ENCODE measurements around the gene LLGL1.

Gene LLGL1

GRCh38 chr17:18191967-18192366 is 33.5 kb upstream of the LLGL1 start:
- Histone ChIP-seq H3K27me3 (replicated peaks in 2 of 5; ENCODE audit: control insufficient read depth in 4 of 5, insufficient read depth in 5 of 5, low read length in 4 of 5) (no peaks in the 10 kb centered on the region), H3K4me1 (ENCODE audit: control extremely low read depth in 1 of 4, control insufficient read depth in 4 of 4, insufficient read depth in 4 of 4, low read length in 3 of 4) (peaks cover 8 to 24% (median 21%) of the 10 kb centered on the region in 4 experiments), H3K36me3 (ENCODE audit: control insufficient read depth in 4 of 4, insufficient read depth in 4 of 4, low read length in 3 of 4) (peaks cover 8 to 76% (median 41%) of the 10 kb centered on the region in 4 experiments), H3K27ac (ENCODE audit: insufficient read depth in 1 of 2, low read depth in 1 of 2, low read length in 2 of 2, poor library complexity in 1 of 2, severe bottlenecking in 2 of 2) (no peak overlapping the region), H3K9me3 (ENCODE audit: control extremely low read depth in 1 of 5, control insufficient read depth in 4 of 5, insufficient read depth in 2 of 5, low read depth in 1 of 5, low read length in 4 of 5) (no peaks in the 10 kb centered on the region), H3K4me3 (ENCODE audit: control insufficient read depth in 1 of 7, extremely low read depth in 1 of 7, insufficient read depth in 4 of 7, low read depth in 2 of 7, low read length in 6 of 7) (no peak overlapping the region)
- WGBS (ENCODE audit: insufficient coverage), result 100% methylated on average over 1 of the region's 2 CpGs
- ChIA-PET POLR2A (no interaction called here), CTCF (interaction anchor here (0.7 to 1.6 kb wide), 5 partner anchors 9 to 29 kb away, joined by 3 to 4 read pairs (median 3); no protein-coding TSS in a partner anchor)
- peak in 1 of 3 donors; percentile 8 for DNase-seq

- CTCF ChIA-PET, result no interaction called here
Measured at GRCh38 chr17:18194394-18194793, 31.0 kb upstream of the LLGL1 start.

GRCh38 chr17:18194804-18195203 is 30.6 kb upstream of the LLGL1 start:
- 91% methylated on average over 4 of the region's 4 CpGs for WGBS (ENCODE audit: insufficient coverage)
- DNase-seq, result no peak
- H3K36me3 ChIP-seq (ENCODE audit: control insufficient read depth in 4 of 4, insufficient read depth in 4 of 4, low read length in 3 of 4), result peaks cover 15 to 82% (median 48%) of the 10 kb centered on the region in 4 experiments
- ChIA-PET CTCF (no interaction called here), POLR2A (no interaction called here)
- no peak overlapping the region for H3K27ac ChIP-seq (ENCODE audit: insufficient read depth in 1 of 2, low read depth in 1 of 2, low read length in 2 of 2, poor library complexity in 1 of 2, severe bottlenecking in 2 of 2)
- no peaks in the 10 kb centered on the region for H3K9me3 ChIP-seq (ENCODE audit: control extremely low read depth in 1 of 5, control insufficient read depth in 4 of 5, insufficient read depth in 2 of 5, low read depth in 1 of 5, low read length in 4 of 5)
- no peak overlapping the region for H3K4me3 ChIP-seq (ENCODE audit: control insufficient read depth in 1 of 7, extremely low read depth in 1 of 7, insufficient read depth in 4 of 7, low read depth in 2 of 7, low read length in 6 of 7)
- no peaks in the 10 kb centered on the region for H3K27me3 ChIP-seq (replicated peaks in 2 of 5; ENCODE audit: control insufficient read depth in 4 of 5, insufficient read depth in 5 of 5, low read length in 4 of 5)
- peaks cover 0 to 8% (median 5%) of the 10 kb centered on the region in 4 experiments for H3K4me1 ChIP-seq (ENCODE audit: control extremely low read depth in 1 of 4, control insufficient read depth in 4 of 4, insufficient read depth in 4 of 4, low read length in 3 of 4)

More at GRCh38 chr17:18194394-18194793, 31.0 kb upstream of the LLGL1 start:
- no peaks in the 10 kb centered on the region for H3K9me3 ChIP-seq (ENCODE audit: control extremely low read depth in 1 of 5, control insufficient read depth in 4 of 5, insufficient read depth in 2 of 5, low read depth in 1 of 5, low read length in 4 of 5)
- no CpG with 5 or more reads among the region's 4 CpGs for WGBS (ENCODE audit: insufficient coverage)
- peaks cover 16 to 83% (median 49%) of the 10 kb centered on the region in 4 experiments for H3K36me3 ChIP-seq (ENCODE audit: control insufficient read depth in 4 of 4, insufficient read depth in 4 of 4, low read length in 3 of 4)
- no peak for DNase-seq
- POLR2A ChIA-PET, result no interaction called here
- H3K4me1 ChIP-seq (ENCODE audit: control extremely low read depth in 1 of 4, control insufficient read depth in 4 of 4, insufficient read depth in 4 of 4, low read length in 3 of 4), result peaks cover 0 to 8% (median 5%) of the 10 kb centered on the region in 4 experiments
- H3K4me3 ChIP-seq (ENCODE audit: control insufficient read depth in 1 of 7, extremely low read depth in 1 of 7, insufficient read depth in 4 of 7, low read depth in 2 of 7, low read length in 6 of 7), result no peak overlapping the region
- no peaks in the 10 kb centered on the region for H3K27me3 ChIP-seq (replicated peaks in 2 of 5; ENCODE audit: control insufficient read depth in 4 of 5, insufficient read depth in 5 of 5, low read length in 4 of 5)
- no peak overlapping the region for H3K27ac ChIP-seq (ENCODE audit: insufficient read depth in 1 of 2, low read depth in 1 of 2, low read length in 2 of 2, poor library complexity in 1 of 2, severe bottlenecking in 2 of 2)

- Histone ChIP-seq H3K4me3 (ENCODE audit: control insufficient read depth in 1 of 7, extremely low read depth in 1 of 7, insufficient read depth in 4 of 7, low read depth in 2 of 7, low read length in 6 of 7) (no peak overlapping the region), H3K4me1 (ENCODE audit: control extremely low read depth in 1 of 4, control insufficient read depth in 4 of 4, insufficient read depth in 4 of 4, low read length in 3 of 4) (peaks cover 0 to 8% (median 5%) of the 10 kb centered on the region in 4 experiments), H3K27ac (ENCODE audit: insufficient read depth in 1 of 2, low read depth in 1 of 2, low read length in 2 of 2, poor library complexity in 1 of 2, severe bottlenecking in 2 of 2) (no peak overlapping the region), H3K9me3 (ENCODE audit: control extremely low read depth in 1 of 5, control insufficient read depth in 4 of 5, insufficient read depth in 2 of 5, low read depth in 1 of 5, low read length in 4 of 5) (no peaks in the 10 kb centered on the region), H3K36me3 (ENCODE audit: control insufficient read depth in 4 of 4, insufficient read depth in 4 of 4, low read length in 3 of 4) (peaks cover 13 to 81% (median 48%) of the 10 kb centered on the region in 4 experiments), H3K27me3 (replicated peaks in 2 of 5; ENCODE audit: control insufficient read depth in 4 of 5, insufficient read depth in 5 of 5, low read length in 4 of 5) (no peaks in the 10 kb centered on the region)
- 92% methylated on average over 1 of the region's 5 CpGs for WGBS (ENCODE audit: insufficient coverage)
- ChIA-PET CTCF (no interaction called here), POLR2A (no interaction called here)
- no peak for DNase-seq
Measured at GRCh38 chr17:18195246-18195645, 30.2 kb upstream of the LLGL1 start.

GRCh38 chr17:18197535-18198194 is 27.8 kb upstream of the LLGL1 start:
- Histone ChIP-seq H3K36me3 (ENCODE audit: control insufficient read depth in 4 of 4, insufficient read depth in 4 of 4, low read length in 3 of 4) (peaks cover 13 to 81% (median 54%) of the 10 kb centered on the region in 4 experiments), H3K27me3 (replicated peaks in 2 of 5; ENCODE audit: control insufficient read depth in 4 of 5, insufficient read depth in 5 of 5, low read length in 4 of 5) (no peaks in the 10 kb centered on the region), H3K4me3 (ENCODE audit: control insufficient read depth in 1 of 7, extremely low read depth in 1 of 7, insufficient read depth in 4 of 7, low read depth in 2 of 7, low read length in 6 of 7) (no peak overlapping the region), H3K9me3 (ENCODE audit: control extremely low read depth in 1 of 5, control insufficient read depth in 4 of 5, insufficient read depth in 2 of 5, low read depth in 1 of 5, low read length in 4 of 5) (no peaks in the 10 kb centered on the region), H3K4me1 (ENCODE audit: control extremely low read depth in 1 of 4, control insufficient read depth in 4 of 4, insufficient read depth in 4 of 4, low read length in 3 of 4) (no peaks in the 10 kb centered on the region), H3K27ac (ENCODE audit: insufficient read depth in 1 of 2, low read depth in 1 of 2, low read length in 2 of 2, poor library complexity in 1 of 2, severe bottlenecking in 2 of 2) (no peak overlapping the region)
- ChIA-PET CTCF (interaction anchor here (0.9 to 1.6 kb wide), 6 partner anchors 8 to 59 kb away, joined by 3 to 6 read pairs (median 4); no protein-coding TSS in a partner anchor), POLR2A (no interaction called here)
- WGBS (ENCODE audit: insufficient coverage), result 95% methylated on average over 2 of the region's 3 CpGs
- DNase-seq, result no peak

- no peak for DNase-seq
- no peaks in the 10 kb centered on the region for H3K27me3 ChIP-seq (replicated peaks in 2 of 5; ENCODE audit: control insufficient read depth in 4 of 5, insufficient read depth in 5 of 5, low read length in 4 of 5)
- ChIA-PET POLR2A (no interaction called here), CTCF (interaction anchor here (0.9 to 2.5 kb wide), 6 partner anchors 10 to 57 kb away, joined by 3 to 11 read pairs (median 4); partner anchors contain the start of gene ALKBH5)
- H3K27ac ChIP-seq (ENCODE audit: insufficient read depth in 1 of 2, low read depth in 1 of 2, low read length in 2 of 2, poor library complexity in 1 of 2, severe bottlenecking in 2 of 2), result no peak overlapping the region
- H3K36me3 ChIP-seq (ENCODE audit: control insufficient read depth in 4 of 4, insufficient read depth in 4 of 4, low read length in 3 of 4), result peaks cover 13 to 83% (median 57%) of the 10 kb centered on the region in 4 experiments
- H3K4me3 ChIP-seq (ENCODE audit: control insufficient read depth in 1 of 7, extremely low read depth in 1 of 7, insufficient read depth in 4 of 7, low read depth in 2 of 7, low read length in 6 of 7), result no peak overlapping the region
- H3K9me3 ChIP-seq (ENCODE audit: control extremely low read depth in 1 of 5, control insufficient read depth in 4 of 5, insufficient read depth in 2 of 5, low read depth in 1 of 5, low read length in 4 of 5), result no peaks in the 10 kb centered on the region
- 78% methylated on average over 4 of the region's 4 CpGs for WGBS (ENCODE audit: insufficient coverage)
- H3K4me1 ChIP-seq (ENCODE audit: control extremely low read depth in 1 of 4, control insufficient read depth in 4 of 4, insufficient read depth in 4 of 4, low read length in 3 of 4), result no peaks in the 10 kb centered on the region
Measured at GRCh38 chr17:18198530-18198929, 26.9 kb upstream of the LLGL1 start.

GRCh38 chr17:18201108-18201507 is 24.3 kb upstream of the LLGL1 start:
- Histone ChIP-seq H3K27me3 (replicated peaks in 2 of 5; ENCODE audit: control insufficient read depth in 4 of 5, insufficient read depth in 5 of 5, low read length in 4 of 5) (no peaks in the 10 kb centered on the region), H3K9me3 (ENCODE audit: control extremely low read depth in 1 of 5, control insufficient read depth in 4 of 5, insufficient read depth in 2 of 5, low read depth in 1 of 5, low read length in 4 of 5) (no peaks in the 10 kb centered on the region), H3K27ac (ENCODE audit: insufficient read depth in 1 of 2, low read depth in 1 of 2, low read length in 2 of 2, poor library complexity in 1 of 2, severe bottlenecking in 2 of 2) (no peak overlapping the region), H3K36me3 (ENCODE audit: control insufficient read depth in 4 of 4, insufficient read depth in 4 of 4, low read length in 3 of 4) (peaks cover 13 to 78% (median 54%) of the 10 kb centered on the region in 4 experiments), H3K4me3 (ENCODE audit: control insufficient read depth in 1 of 7, extremely low read depth in 1 of 7, insufficient read depth in 4 of 7, low read depth in 2 of 7, low read length in 6 of 7) (no peak overlapping the region), H3K4me1 (ENCODE audit: control extremely low read depth in 1 of 4, control insufficient read depth in 4 of 4, insufficient read depth in 4 of 4, low read length in 3 of 4) (no peaks in the 10 kb centered on the region)
- WGBS (ENCODE audit: insufficient coverage), result 90% methylated on average over 4 of the region's 4 CpGs
- POLR2A ChIA-PET, result no interaction called here
- CTCF ChIA-PET, result interaction anchor here (1.2 to 3.1 kb wide), 5 partner anchors 9 to 59 kb away, joined by 3 to 11 read pairs (median 7); no protein-coding TSS in a partner anchor
- no peak for DNase-seq
